ENCODE results near the gene GARNL3. TPM values are rescaled to one million over a fixed set of nuclear protein-coding genes. Genes with fewer than 3 reads are reported as not detected.

GARNL3 gene
- total RNA-seq, 8 experiments from 2014 or later = 1.0 to 21.8 (median 15.9) TPM

- no peak overlapping the region for H3K27ac ChIP-seq
- H3K4me1 ChIP-seq (replicated peaks in 1 of 2) = peaks cover 5 to 19% of the 10 kb centered on the region in 2 donors
- in situ Hi-C loops (cut with MboI; ENCODE audit: low pct_unique_long_range_greater_than_20kb in 2 of 9, low sequenced_read_pairs in 9 of 9, unreplicated experiment in 9 of 9) = no loop called here
- peak in 1 of 8 experiments; percentile 63 for ATAC-seq (replicated peaks in 6 of 8)
- H3K4me3 ChIP-seq = no peak overlapping the region
These were observed 910 bp upstream of the GARNL3 start for GRCh38 chr9:127263664-127264063.

GRCh38 chr9:127267793-127268525 lies 3.4 kb downstream of the GARNL3 start:
- Histone ChIP-seq H3K4me3 (no peak overlapping the region), H3K27ac (no peak overlapping the region), H3K4me1 (replicated peaks in 1 of 2) (peaks cover 5 to 25% of the 10 kb centered on the region in 2 donors)
- in situ Hi-C loops (cut with MboI; ENCODE audit: low pct_unique_long_range_greater_than_20kb in 2 of 9, low sequenced_read_pairs in 9 of 9, unreplicated experiment in 9 of 9) = no loop called here
- ATAC-seq (replicated peaks in 6 of 8) = no peak
- WGBS, 10 experiments = 35 to 92% (median 78%) methylated on average over 2 to 5 of the region's 5 CpGs

GRCh38 chr9:127269449-127269848 lies 4.9 kb downstream of the GARNL3 start:
- in situ Hi-C loops (cut with MboI; ENCODE audit: low pct_unique_long_range_greater_than_20kb in 2 of 9, low sequenced_read_pairs in 9 of 9, unreplicated experiment in 9 of 9) = no loop called here
- peaks cover 4 to 14% of the 10 kb centered on the region in 2 donors for H3K4me1 ChIP-seq (replicated peaks in 1 of 2)
- ATAC-seq (replicated peaks in 6 of 8) = no peak
- no peak overlapping the region for H3K4me3 ChIP-seq
- no peak overlapping the region for H3K27ac ChIP-seq
- WGBS, 10 experiments = 0 to 100% (median 75%) methylated on average over 1 of the region's 1 CpG

DNA sequence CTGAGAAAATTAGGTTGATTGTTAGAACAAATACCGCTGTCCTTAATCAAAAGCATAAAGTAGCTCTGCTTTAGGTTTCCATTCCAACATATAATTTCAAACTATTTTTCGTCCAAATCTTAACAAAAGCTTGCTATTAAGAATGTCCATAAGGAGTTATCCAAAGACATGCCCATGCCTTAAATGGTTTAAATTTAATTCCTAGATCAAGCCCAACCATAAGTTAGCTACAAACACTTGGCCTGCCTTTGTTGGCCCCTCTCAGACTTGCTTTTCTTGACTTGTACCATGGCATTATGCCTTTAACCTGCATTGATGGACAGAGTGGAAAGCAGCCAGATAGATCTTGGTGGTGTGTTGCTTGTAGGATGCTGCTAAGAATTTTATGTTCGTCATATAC lies 8.8 kb downstream of the GARNL3 start:
- no peak overlapping the region for H3K27ac ChIP-seq
- peaks cover 0 to 5% of the 10 kb centered on the region in 2 donors for H3K4me1 ChIP-seq (replicated peaks in 1 of 2)
- in situ Hi-C loops (cut with MboI; ENCODE audit: low pct_unique_long_range_greater_than_20kb in 2 of 9, low sequenced_read_pairs in 9 of 9, unreplicated experiment in 9 of 9) = no loop called here
- WGBS, 10 experiments = 40 to 100% (median 89%) methylated on average over 1 to 3 of the region's 3 CpGs; no CpG with 5 or more reads in 3 of the 10 experiments
- no peak for ATAC-seq (replicated peaks in 6 of 8)
- H3K4me3 ChIP-seq = no peak overlapping the region

DNA sequence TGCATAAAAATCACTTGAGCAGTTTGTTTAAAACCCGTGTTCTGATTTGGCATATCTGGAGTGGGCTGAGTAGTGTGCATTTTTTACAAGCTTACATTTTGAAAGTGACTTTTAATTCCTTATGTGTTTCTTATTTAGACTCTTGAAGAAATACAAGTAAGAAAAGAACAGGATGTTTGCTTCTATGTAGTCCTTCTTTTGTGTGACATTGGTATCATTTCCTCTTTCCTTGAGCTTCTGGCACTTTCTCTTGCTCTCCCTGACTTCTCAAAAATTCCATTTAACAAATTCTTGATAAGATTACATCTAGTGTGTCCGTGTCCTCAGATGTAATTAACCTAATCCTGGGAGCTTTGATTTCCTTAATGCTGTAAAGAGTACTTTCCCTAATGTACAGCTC lies 12.5 kb downstream of the GARNL3 start:
- ATAC-seq (replicated peaks in 6 of 8) = no peak
- H3K27ac ChIP-seq = no peak overlapping the region
- in situ Hi-C loops (cut with MboI; ENCODE audit: low pct_unique_long_range_greater_than_20kb in 2 of 9, low sequenced_read_pairs in 9 of 9, unreplicated experiment in 9 of 9) = no loop called here
- no peak overlapping the region for H3K4me3 ChIP-seq
- WGBS, 10 experiments = 20 to 100% (median 80%) methylated on average over 1 to 2 of the region's 2 CpGs; no CpG with 5 or more reads in 1 of the 10 experiments
- H3K4me1 ChIP-seq (replicated peaks in 1 of 2) = no peaks in the 10 kb centered on the region

DNA sequence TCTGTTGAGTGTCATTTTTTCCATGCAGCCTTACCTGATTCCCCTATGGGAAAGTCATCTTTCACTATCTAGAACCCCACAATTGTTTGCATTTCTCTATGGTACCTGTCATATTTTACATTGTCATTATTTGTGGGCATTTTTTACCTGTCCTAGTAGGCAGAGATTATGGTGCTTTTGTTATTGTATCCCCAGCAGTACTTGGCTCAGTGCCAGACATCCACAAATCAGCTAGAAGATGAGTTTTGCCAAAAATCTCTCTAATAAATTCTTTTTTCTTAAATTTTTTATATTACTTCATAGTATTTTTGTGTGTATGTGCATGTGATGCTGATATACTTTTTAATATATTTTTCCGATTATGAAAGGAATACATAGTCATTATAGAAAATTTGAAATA lies 13.2 kb downstream of the GARNL3 start:
- Histone ChIP-seq H3K27ac (no peak overlapping the region), H3K4me3 (no peak overlapping the region), H3K4me1 (replicated peaks in 1 of 2) (no peaks in the 10 kb centered on the region)
- 90 to 100% (median 100%) methylated on average over 1 of the region's 1 CpG; no CpG with 5 or more reads in 2 of the 10 experiments for WGBS, 10 experiments
- ATAC-seq (replicated peaks in 6 of 8) = no peak
- in situ Hi-C loops (cut with MboI; ENCODE audit: low pct_unique_long_range_greater_than_20kb in 2 of 9, low sequenced_read_pairs in 9 of 9, unreplicated experiment in 9 of 9) = no loop called here

- Histone ChIP-seq H3K27ac (no peak overlapping the region), H3K4me3 (no peak overlapping the region), H3K4me1 (replicated peaks in 1 of 2) (no peaks in the 10 kb centered on the region)
- in situ Hi-C loops (cut with MboI; ENCODE audit: low pct_unique_long_range_greater_than_20kb in 2 of 9, low sequenced_read_pairs in 9 of 9, unreplicated experiment in 9 of 9) = no loop called here
- WGBS, 10 experiments = 37 to 100% (median 80%) methylated on average over 1 to 2 of the region's 2 CpGs; no CpG with 5 or more reads in 1 of the 10 experiments
- no peak for ATAC-seq (replicated peaks in 6 of 8)
These were observed 13.8 kb downstream of the GARNL3 start for GRCh38 chr9:127278372-127278771.

DNA sequence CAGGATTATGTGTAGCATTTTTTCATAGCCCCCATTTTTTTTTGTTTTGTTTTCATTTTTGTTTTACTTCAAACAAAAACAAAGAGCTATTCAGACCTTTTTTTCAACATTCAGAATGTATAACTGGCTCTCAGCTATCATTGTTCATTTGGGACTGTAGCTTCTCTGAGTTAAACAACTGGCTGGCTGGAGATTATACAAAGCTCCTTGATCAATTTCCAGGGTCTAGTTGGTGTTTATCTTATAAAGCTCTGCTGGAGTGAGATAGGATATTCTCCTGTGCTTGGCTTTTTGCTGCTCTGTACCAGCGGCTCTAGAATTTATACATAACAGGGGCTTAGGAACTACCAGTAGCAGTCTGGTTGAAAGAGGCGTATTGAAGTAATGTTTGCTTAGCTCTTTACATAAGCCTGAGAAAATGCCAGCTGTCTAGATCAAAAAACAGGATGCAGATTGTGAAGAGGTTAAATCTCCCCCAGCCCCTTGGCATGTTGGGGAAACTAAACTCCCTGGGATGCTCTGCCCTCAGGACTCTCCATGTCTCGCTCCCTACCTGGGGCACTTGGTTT lies 15.2 kb downstream of the GARNL3 start:
- H3K4me1 ChIP-seq (replicated peaks in 1 of 2) = no peaks in the 10 kb centered on the region
- ATAC-seq (replicated peaks in 6 of 8) = peak in 2 of 8 experiments; percentile 41 to 70
- H3K27ac ChIP-seq = no peak overlapping the region
- in situ Hi-C loops (cut with MboI; ENCODE audit: low pct_unique_long_range_greater_than_20kb in 2 of 9, low sequenced_read_pairs in 9 of 9, unreplicated experiment in 9 of 9) = no loop called here
- H3K4me3 ChIP-seq = no peak overlapping the region
- 67 to 100% (median 81%) methylated on average over 1 to 3 of the region's 3 CpGs; no CpG with 5 or more reads in 2 of the 10 experiments for WGBS, 10 experiments

DNA sequence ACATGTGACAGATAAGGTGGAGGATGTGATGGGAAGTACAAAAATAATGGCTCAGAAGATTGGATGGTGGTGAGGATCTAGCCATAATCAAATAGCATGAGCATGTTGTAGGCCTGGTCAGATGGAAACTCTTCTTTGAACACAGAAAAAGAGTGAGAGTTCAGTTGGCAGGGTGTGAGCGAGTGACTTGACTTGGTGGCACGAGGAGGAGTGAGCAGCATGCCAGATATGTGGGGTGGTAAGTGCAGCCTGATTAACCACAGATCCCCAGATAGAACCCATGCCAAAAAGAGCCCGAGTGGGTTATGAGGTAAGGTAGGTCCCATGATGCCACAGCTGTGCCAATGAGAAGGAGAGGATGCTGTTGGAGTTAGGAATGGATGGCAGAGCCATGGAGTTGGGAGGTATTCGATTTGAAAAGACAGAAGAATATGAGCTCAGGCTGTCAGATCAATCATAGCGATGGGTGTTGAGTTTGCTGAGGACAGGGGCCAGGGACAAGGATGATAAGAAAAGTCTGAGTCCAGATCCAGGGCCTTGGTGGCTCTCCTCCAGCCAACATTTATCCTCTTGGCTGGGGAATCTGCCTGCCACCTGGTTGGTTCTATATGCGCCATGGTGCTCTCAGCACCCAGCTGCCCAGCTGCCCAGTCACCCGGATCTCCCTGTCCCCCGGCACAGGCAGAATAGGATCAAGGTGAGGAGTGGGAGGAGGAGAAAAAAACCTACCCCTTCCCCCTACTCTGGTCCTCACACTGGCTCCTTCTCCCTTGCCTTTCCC lies 16.5 kb downstream of the GARNL3 start:
- Histone ChIP-seq H3K27ac (no peak overlapping the region), H3K4me1 (replicated peaks in 1 of 2) (no peaks in the 10 kb centered on the region), H3K4me3 (no peak overlapping the region)
- ATAC-seq (replicated peaks in 6 of 8) = no peak
- in situ Hi-C loops (cut with MboI; ENCODE audit: low pct_unique_long_range_greater_than_20kb in 2 of 9, low sequenced_read_pairs in 9 of 9, unreplicated experiment in 9 of 9) = no loop called here
- 13 to 93% (median 77%) methylated on average over 2 to 6 of the region's 8 CpGs; no CpG with 5 or more reads in 2 of the 10 experiments for WGBS, 10 experiments

DNA sequence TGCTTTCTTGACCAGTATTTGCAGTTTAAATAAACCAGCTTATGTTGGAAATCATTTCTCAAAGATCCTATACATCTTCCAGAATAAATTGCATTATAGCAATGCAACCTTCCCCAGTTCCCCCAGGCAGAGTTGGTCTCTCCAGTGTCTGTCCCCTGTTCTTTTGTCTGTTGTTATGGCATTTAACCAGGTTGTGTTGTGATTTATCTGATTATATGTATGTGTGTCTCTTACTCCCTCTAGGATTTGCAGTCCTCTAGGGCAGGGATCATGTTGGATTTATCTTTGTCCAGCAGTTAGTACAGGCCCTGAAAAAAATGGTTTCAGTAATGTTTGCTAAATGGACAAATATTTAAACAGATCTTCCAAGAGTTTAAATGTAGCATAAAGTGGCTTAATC lies 17.3 kb downstream of the GARNL3 start:
- in situ Hi-C loops (cut with MboI; ENCODE audit: low pct_unique_long_range_greater_than_20kb in 2 of 9, low sequenced_read_pairs in 9 of 9, unreplicated experiment in 9 of 9) = no loop called here
- ATAC-seq (replicated peaks in 6 of 8) = no peak
- Histone ChIP-seq H3K4me3 (no peak overlapping the region), H3K4me1 (replicated peaks in 1 of 2) (no peaks in the 10 kb centered on the region), H3K27ac (no peak overlapping the region)

DNA sequence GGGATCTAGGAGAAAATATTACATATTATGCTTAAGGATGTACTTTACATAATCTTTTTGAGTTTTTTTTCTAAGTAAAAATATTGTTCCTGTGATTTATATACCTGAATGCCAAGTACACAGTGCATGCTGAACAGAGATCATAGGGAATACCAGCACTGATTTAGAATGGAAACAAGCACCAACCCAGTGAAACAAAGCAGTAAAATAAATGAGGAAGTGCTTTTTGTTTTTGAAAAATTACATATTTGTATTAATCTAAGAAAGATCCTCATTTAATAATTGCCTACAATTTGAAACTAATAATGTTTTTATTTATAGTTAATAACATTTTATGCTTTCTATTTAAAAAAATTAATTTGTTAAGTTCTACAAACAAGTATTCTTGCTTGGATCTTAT lies 18.0 kb downstream of the GARNL3 start:
- no peak overlapping the region for H3K27ac ChIP-seq
- no peak overlapping the region for H3K4me3 ChIP-seq
- no peaks in the 10 kb centered on the region for H3K4me1 ChIP-seq (replicated peaks in 1 of 2)
- ATAC-seq (replicated peaks in 6 of 8) = no peak
- in situ Hi-C loops (cut with MboI; ENCODE audit: low pct_unique_long_range_greater_than_20kb in 2 of 9, low sequenced_read_pairs in 9 of 9, unreplicated experiment in 9 of 9) = no loop called here

DNA sequence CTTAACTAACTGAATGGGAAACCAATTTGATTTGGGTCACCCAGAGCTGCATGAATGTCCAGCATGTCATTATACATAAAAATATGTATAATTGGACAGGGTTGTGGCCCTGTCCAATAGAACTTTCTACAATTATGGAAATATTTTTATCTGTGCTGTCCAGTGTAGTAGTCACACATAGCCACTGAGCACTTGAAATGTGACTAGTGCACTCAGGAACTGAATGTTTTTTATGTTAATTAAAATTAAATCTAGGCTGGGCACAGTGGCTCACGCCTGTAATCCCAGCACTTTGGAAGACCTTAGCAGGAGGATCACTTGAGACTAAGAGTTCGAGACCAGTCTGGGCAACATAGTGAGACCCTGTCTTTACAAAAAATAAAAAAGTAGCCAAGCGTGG lies 18.6 kb downstream of the GARNL3 start:
- no peaks in the 10 kb centered on the region for H3K4me1 ChIP-seq (replicated peaks in 1 of 2)
- ATAC-seq (replicated peaks in 6 of 8) = peak in 3 of 8 experiments; percentile 32 to 80 (median 39)
- no peak overlapping the region for H3K4me3 ChIP-seq
- H3K27ac ChIP-seq = no peak overlapping the region
- in situ Hi-C loops (cut with MboI; ENCODE audit: low pct_unique_long_range_greater_than_20kb in 2 of 9, low sequenced_read_pairs in 9 of 9, unreplicated experiment in 9 of 9) = no loop called here
- 50 to 100% (median 94%) methylated on average over 1 to 3 of the region's 3 CpGs; no CpG with 5 or more reads in 3 of the 10 experiments for WGBS, 10 experiments

DNA sequence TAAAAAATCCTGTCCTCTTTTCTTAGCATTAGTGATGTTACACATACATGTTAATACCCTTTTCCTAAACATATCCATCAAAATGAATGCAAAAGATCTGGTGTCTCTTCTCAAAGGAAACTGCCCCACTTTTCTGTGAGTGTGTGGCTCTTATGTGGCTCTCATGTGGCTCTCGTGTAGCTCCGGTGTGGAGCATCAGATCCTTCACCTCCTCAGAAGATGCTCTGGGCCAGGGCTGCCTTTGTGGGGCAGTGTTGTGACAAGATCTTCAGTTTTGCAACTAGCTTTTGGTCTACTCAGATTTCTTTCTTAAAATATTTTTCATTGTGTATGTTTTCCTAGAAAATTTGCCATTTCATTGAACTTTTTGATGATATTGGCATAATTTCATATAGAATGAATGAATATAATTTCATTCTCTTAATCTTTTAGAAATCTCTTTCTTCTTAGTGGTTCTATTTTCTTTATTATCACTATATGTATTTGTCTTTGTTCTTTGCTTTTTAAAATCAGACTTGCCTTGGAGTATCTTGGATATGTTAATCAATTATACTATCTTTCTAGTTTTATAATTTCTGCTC lies 19.4 kb downstream of the GARNL3 start:
- 0 to 100% (median 39%) methylated on average over 1 to 2 of the region's 2 CpGs; no CpG with 5 or more reads in 4 of the 10 experiments for WGBS, 10 experiments
- Histone ChIP-seq H3K4me3 (no peak overlapping the region), H3K4me1 (replicated peaks in 1 of 2) (no peaks in the 10 kb centered on the region), H3K27ac (no peak overlapping the region)
- in situ Hi-C loops (cut with MboI; ENCODE audit: low pct_unique_long_range_greater_than_20kb in 2 of 9, low sequenced_read_pairs in 9 of 9, unreplicated experiment in 9 of 9) = no loop called here
- peak in 3 of 8 experiments; percentile 43 to 60 (median 51) for ATAC-seq (replicated peaks in 6 of 8)
